HG02852 (cell line): ENCODE measurements around the gene SLC19A1.
A peak's percentile ranks its signal among the peaks of the same experiment; 100 is the strongest.

Experiments used
- ATAC-seq: cut with Tn5 transposase; IDR thresholded peaks from one replicate; pipeline ENCODE4 v1.9.1; 2021; ENCODE audit warnings: mild to moderate bottlenecking, moderate library complexity; ENCODE audit not compliant: unreplicated experiment

The SLC19A1 gene

DNA sequence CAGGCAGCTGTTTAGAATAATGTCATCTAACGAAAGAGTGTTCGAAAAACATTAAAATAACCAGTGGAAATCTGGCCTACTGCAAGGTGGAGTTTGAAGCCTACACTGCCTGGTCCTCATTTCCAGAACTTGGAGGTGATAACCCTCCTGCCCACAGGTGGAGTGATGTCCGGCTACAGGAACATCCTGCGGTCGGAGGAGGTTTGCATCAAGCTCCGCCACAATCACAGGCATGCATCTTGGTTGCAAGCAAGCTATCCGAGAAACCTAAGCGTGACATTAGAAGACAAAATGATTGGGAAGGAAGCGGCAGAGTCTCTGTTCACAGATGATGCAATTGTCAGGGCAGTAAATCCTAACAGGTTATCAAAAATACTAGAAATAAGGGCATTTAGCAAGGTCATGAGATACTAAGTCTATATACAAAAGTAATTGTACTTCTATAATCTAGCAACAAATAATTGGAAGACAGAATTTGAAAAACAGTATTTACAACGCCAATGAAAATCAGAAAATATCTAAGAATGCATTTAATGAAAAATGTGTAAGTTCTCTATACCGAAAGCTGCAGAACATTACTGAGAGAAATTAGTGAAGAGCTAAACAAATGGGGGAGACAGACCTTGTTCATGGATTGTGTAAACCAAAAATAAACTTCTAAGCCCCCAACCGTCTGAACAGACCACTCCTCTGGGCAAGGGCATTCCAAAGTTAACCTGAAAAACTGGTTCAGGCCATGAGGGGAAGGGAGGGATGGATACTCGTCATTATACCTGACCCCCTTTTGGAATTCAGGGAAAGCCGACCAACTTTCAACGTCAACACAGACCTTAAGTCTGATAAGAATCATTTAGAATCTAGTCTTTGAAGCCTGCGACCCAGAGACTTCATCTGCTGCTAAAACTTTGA lies 4.7 kb upstream of the SLC19A1 start:
- no peak for ATAC-seq

- no peak for ATAC-seq
These were observed 3.7 kb upstream of the SLC19A1 start for GRCh38 chr21:45545691-45546531.

DNA sequence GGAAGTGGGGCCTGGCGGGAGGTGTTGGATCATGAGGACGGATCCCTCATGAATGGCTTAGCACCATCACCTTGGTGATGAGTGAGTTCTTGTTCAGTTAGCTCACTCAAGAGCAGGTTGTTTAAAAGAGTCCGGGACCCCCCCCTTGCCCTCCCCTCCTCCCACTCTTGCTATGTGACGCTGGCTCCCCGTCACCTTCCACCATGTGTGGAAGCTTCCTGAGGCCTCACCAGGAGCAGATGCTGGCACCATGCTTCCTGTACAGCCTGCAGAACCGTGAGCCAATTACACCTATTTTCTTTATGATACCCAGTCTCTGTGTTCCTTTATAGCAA lies 3.0 kb upstream of the SLC19A1 start:
- no peak for ATAC-seq

DNA sequence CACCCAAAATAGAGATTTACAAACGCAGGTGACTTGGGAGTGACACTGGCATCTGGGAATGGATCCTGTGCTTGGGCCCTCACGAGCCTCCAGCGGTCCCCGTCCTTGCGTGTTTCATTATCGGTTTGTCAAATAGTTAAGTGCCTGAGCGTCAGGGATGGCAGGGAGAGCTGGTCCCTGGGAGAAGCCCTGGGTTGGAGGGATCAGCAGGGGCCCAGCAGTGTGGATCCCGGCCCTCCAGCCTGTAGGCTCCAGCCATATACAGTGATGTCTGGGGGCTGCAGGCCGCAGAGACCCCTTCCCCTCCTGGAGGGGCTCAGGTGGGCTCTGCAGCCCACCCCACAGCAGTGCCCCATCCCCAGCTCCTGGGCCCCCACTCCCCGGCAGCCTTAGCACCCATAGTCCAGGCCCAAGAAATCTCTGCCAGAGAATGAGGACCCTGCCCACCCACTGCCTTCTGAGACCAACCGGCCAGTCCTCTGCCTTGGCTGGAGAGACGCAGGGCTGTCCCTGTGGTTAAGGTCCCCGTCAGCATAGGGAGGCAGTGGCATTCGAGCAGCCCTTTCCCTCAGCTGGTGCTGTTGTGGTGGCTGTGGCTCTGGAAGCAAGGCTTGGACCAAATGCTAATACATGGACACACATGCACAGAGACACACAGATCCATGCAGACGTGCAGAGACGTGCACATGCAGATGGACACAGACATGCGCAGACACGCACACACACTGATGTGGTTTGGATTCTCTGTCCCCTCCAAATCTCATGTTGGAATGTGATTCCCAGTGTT lies 2.4 kb upstream of the SLC19A1 start:
- ATAC-seq = no peak

DNA sequence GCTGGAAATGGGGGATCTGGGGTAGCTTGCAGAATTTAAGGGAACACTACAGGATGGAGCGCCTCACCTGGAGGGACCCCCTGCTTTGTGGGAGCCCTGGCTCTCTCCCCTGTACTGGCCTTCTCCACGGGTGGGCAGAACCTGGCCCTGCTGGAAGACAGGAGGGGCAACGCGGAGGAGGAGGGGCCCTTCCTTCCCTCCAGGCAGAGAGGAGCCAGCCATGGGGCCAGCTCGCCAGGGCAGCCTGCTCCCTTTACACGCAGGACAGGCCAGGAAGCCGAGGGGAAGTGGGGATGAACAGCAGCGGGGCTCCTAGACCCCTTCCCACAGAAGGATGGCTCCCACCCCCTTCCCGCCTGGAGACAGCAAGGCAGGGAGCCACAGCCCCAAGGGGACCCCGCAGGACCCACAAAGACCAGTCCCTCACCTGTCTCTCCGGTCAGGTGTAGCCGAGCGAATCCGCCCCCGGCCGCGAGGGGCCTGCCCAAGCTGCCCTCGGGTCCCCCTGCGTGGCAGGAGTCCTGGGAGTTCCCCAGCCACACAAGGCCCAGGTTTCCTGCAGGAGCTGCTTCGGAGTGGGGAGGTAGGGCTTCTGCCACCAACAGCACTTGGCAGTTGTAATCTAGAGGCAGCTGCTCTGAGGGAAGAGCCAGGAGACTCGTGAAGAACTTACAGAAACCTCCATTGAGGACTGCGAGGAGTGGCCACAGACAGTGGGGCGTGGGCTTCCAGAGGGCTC lies 1.6 kb upstream of the SLC19A1 start:
- ATAC-seq = no peak

- ATAC-seq = no peak
These were observed 1.1 kb upstream of the SLC19A1 start for GRCh38 chr21:45543371-45543709.

- peak; percentile 13 for ATAC-seq
These were observed 579 bp upstream of the SLC19A1 start for GRCh38 chr21:45542667-45543370.

DNA sequence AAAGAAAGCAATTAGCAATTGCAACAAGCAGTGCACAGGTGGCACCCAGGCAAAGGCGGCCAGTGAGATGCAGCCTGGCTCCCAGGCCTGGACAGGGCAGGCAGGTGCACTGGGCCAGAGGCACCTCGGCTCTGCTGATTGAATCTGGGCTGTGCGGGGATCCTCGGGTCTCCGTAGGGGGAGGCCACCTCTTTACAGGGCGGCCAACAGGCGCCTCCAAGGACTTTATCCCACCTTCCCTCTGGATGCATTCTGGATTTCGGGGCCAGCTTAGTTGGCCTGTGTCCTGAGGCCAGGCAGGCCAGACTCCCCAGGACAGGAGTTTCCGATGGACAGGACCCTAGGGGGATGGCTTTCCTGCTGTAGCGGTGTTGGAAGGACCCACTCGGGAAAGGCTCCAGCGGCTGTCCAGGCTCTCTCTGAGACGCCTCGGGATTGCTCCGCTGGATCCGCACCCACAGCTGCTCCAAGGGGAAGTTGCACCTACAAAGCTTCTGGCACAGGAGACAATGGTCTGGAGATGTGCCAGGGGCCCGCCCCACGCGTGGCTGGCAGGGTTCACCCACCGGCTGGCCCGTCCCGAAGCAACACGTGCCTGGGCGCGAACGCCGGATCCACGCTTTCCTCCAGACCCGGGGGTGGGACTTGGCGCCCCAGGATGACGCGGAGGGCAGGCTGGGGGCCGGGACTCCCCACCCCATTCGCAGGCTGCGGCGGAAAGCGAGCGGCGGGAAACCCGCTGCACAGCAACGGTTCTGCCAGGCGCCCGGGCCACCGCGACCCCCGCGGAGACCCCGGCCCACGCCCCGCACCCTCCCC lies 810 bp downstream of the SLC19A1 start:
- ATAC-seq = peak; percentile 50

- ATAC-seq = no peak
These were observed 1.7 kb downstream of the SLC19A1 start for GRCh38 chr21:45540601-45540970.

GRCh38 chr21:45539796-45540600 lies 2.2 kb downstream of the SLC19A1 start:
- ATAC-seq = no peak

- no peak for ATAC-seq
These were observed 3.0 kb downstream of the SLC19A1 start for GRCh38 chr21:45539046-45539795.

GRCh38 chr21:45538381-45539045 lies 3.7 kb downstream of the SLC19A1 start:
- ATAC-seq = no peak

GRCh38 chr21:45537746-45538291 lies 4.4 kb downstream of the SLC19A1 start:
- ATAC-seq = no peak

GRCh38 chr21:45537111-45537745 lies 5.0 kb downstream of the SLC19A1 start:
- ATAC-seq = no peak

- ATAC-seq = no peak
These were observed 5.7 kb downstream of the SLC19A1 start for GRCh38 chr21:45536301-45537081.
